ENCODE measurements around the gene USP25.

The USP25 gene

GRCh38 chr21:15794277-15794912 lies 64.6 kb downstream of the USP25 start:
- TF ChIP-seq ZFX (IDR thresholded peaks at IDR 0.05; ENCODE audit: borderline replicate concordance) (no peak), CTCF (IDR thresholded peaks at IDR 0.05) (no peak)
- H3K27ac ChIP-seq = no peak overlapping the region

DNA sequence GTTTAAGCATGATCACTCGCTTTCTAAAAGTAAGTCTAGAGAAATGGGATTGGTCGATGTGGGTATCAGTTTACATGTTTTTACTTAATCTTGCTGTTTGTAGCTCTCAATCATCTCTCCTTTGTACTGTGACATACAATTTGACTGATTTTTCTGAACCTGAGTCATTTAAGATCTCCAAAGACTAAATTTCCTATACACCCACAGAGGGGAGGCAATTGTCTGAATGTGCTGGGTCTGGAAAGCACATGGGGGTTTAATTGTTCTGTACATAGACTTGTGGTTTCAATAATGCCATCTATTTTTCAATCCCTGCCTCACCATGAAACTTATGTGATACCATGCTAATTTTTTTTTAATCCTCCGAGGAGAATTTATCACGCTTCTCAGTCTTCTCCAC lies 65.8 kb downstream of the USP25 start:
- TF ChIP-seq CTCF (IDR thresholded peaks at IDR 0.05) (no peak), ZFX (IDR thresholded peaks at IDR 0.05; ENCODE audit: borderline replicate concordance) (no peak)
- H3K27ac ChIP-seq = no peak overlapping the region

DNA sequence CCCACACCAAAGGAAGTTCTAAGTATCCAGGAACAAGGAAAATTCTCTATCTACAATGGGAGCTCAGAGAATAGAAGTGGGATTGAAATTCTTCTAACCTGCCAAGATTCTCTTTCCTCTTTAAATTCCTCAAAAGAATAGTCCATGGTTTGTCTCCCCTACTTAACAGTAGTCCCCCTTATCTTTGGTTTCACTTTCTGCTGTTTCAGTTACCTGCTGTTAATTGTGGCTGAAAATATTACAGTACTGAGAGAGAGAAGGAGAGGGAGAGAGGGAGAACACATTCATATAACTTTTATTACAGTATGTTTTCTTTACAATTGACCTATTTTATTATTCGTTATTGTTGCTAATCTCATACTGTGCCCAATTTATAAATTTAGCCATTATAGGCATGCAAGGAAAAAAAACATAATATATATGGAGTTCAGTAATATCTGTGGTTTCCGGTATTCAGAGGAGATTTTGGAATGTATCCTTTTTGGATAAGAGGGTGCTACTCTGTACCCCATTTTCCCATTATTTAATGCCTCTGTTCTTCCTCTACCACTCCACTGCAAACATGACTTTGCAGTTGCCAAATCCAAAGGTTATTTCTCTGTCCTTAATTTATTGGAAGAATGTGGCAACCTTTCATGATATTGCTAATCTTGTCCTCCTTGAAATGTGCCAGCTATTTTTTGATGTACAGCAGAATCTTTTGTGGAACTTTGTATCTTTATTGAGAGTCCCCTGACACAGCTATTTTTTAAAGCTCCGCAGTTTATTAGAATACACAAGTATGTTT lies 68.0 kb downstream of the USP25 start:
- TF ChIP-seq CTCF (IDR thresholded peaks at IDR 0.05) = no peak
- no peak for TF ChIP-seq ZFX (IDR thresholded peaks at IDR 0.05; ENCODE audit: borderline replicate concordance)
- no peak overlapping the region for H3K27ac ChIP-seq

DNA sequence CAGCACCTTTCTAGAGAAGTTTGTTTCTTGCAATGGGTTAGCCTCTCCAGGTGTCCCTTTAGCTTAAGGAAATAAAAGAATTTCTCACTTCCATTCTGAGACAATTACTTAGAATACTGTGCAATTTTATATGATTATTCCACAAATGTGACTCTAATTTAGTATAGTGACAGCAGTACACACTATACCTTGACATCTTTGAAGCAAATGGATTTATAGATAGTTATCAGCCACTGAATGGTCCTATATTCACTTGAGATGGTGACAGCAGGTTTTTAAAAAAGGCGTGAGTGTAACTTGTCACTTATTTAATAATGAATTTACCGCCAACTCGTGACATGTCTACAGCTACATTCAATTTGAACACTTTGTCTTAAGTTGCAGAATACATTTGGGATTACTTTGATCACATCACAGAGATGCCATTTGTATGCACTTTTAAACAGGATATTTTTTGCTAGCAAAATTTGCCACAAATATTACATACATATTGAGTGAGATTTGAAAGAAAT lies 71.6 kb downstream of the USP25 start:
- no peak overlapping the region for H3K27ac ChIP-seq
- no peak for TF ChIP-seq CTCF (IDR thresholded peaks at IDR 0.05)
- no peak for TF ChIP-seq ZFX (IDR thresholded peaks at IDR 0.05; ENCODE audit: borderline replicate concordance)

DNA sequence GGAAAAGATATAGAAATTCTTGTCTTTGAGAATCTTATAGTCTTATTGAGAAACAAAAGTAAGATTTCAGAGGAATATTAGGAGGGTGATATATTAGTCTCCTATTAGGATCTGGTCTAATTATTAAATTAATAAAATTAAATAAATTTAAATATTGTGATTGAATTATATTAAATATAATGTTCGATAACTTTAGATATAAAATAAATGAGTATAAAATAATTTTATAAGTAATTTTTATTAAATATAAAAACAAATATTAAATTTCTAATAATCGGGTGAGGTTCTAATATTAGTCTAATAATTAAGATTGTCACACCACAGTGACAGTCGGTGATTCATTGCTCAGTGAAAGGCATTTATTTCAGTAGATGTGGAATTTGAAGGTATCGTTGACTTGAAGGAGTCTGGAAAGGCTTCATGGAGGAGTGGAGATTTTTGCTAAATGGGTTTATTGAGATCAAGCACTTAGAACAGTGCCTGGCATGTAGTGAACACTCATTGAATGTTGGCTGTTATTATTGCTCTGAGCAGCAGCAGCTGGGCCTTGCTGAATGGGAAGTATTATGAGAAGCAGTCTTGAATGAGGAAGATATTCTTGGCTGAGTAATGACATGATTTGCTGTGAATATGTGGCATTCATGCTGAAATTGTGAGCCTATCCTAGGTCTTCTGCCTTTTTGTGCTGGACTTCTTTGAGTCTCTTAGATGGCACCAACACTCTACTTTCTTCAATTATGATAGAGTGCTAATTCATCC lies 74.6 kb downstream of the USP25 start:
- TF ChIP-seq CTCF (IDR thresholded peaks at IDR 0.05) (no peak), ZFX (IDR thresholded peaks at IDR 0.05; ENCODE audit: borderline replicate concordance) (no peak)
- no peak overlapping the region for H3K27ac ChIP-seq

DNA sequence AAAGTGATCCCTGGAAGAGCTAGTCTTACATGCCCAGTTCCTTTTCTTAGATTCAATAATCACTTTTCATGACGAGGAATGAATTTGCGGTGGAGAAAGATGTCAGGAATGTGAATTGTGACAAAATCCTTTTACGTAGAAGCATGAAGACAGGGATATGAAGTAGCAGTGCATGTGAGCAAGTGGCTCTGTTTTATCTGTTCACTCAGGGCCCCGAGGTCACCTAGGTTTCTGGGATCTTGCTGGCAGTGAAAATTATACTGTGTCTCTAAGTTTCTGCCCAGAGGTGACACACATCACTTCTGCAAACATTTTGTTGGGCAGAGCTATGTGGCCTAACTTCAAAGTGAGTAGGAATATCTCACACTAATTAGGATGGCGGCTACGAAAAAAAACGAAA lies 79.3 kb downstream of the USP25 start:
- no peak overlapping the region for H3K27ac ChIP-seq
- no peak for TF ChIP-seq ZFX (IDR thresholded peaks at IDR 0.05; ENCODE audit: borderline replicate concordance)

DNA sequence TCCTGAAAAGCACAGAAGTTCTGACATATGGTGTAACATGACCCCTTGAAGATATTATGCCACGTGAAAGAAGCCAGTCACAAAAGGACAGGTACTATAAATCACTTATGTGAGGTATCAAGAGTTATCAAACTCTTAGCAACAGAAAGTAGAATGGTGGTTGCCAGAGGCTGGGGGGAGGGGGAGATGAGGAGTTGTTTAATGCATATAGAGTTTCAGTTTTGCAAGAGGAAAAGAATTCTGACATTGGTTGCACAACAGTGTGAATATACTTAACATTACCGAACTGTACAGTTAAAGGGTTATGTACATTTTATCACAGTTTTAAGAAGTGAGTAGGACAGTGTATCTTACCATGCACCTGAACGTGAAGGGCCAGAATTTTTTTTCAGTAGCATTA lies 80.0 kb downstream of the USP25 start:
- no peak overlapping the region for H3K27ac ChIP-seq

More for the DNA sequence above, 80.0 kb downstream of the USP25 start:
- TF ChIP-seq CTCF (IDR thresholded peaks at IDR 0.05) (no peak), ZFX (IDR thresholded peaks at IDR 0.05; ENCODE audit: borderline replicate concordance) (no peak)

Data from 22Rv1 (cell line).